H1 (cell line): ENCODE results near the gene F3. TPM values are rescaled to one million over a fixed set of nuclear protein-coding genes. Genes with fewer than 3 reads are reported as not detected.

Experiments used
- CTCF ChIA-PET: fragments of 300-600 bp; sonication (Branson Sonifier 250); formaldehyde crosslinking; loops from one replicate; lab custom pipeline; 2021; ENCODE audit not compliant: partially characterized antibody; lab: Charles Lee
- POLR2A ChIA-PET: fragments of 300-600 bp; sonication (Branson Sonifier 250); formaldehyde crosslinking; loops from one replicate; lab custom pipeline; 2021; ENCODE audit warnings: inconsistent platforms; ENCODE audit not compliant: partially characterized antibody; lab: Charles Lee
- DNase-seq, 2 experiments: peaks; one replicate each; pipeline versions ENCODE4 v3.0.0 to v3.0.0-alpha.2; 2010 to 2022; ENCODE audit warnings: low spot score in 2 of 2, low read depth in 1 of 2, mixed read lengths in 1 of 2
- FAIRE-seq: peaks from 2 replicates; lab custom pipeline; 2011; peaks lifted over from hg19 to GRCh38; lab: Jason Lieb, UNC
- H2AFZ ChIP-seq: 2 replicates; pipeline ENCODE4 v1.8.1; 2012; ENCODE audit warnings: low read length, inconsistent platforms
- H2AK5ac ChIP-seq: 2 replicates; pipeline ENCODE4 v1.6.1; 2013; ENCODE audit warnings: low read depth, low read length
- H2BK120ac ChIP-seq: replicated peaks from 2 replicates; pipeline ENCODE3; 2013; ENCODE audit warnings: low read depth, low read length, inconsistent platforms
- H2BK12ac ChIP-seq: 2 replicates; pipeline ENCODE4 v1.6.1; 2013; ENCODE audit warnings: low read depth, low read length
- H2BK15ac ChIP-seq: 2 replicates; pipeline ENCODE4 v1.6.1; 2013; ENCODE audit warnings: low read length
- H2BK20ac ChIP-seq: 2 replicates; pipeline ENCODE4 v1.6.1; 2013; ENCODE audit warnings: low read length
- H2BK5ac ChIP-seq: 2 replicates; pipeline ENCODE4 v1.6.1; 2013; ENCODE audit warnings: low read depth, low read length
- H3K14ac ChIP-seq: 2 replicates; pipeline ENCODE4 v1.6.1; 2013; ENCODE audit warnings: inconsistent platforms; ENCODE audit not compliant: insufficient read length
- H3K18ac ChIP-seq: 2 replicates; pipeline ENCODE4 v1.6.1; 2013; ENCODE audit warnings: low read length; ENCODE audit errors: extremely low read depth
- H3K23ac ChIP-seq: 2 replicates; pipeline ENCODE4 v1.6.1; 2013; ENCODE audit warnings: inconsistent platforms; ENCODE audit not compliant: insufficient read length
- H3K23me2 ChIP-seq: 2 replicates; pipeline ENCODE4 v1.6.1; 2013; ENCODE audit warnings: low read depth, low read length
- H3K27ac ChIP-seq: 2 replicates; pipeline ENCODE4 v1.6.1; 2011; ENCODE audit warnings: low read depth, low read length, inconsistent platforms
- H3K27me3 ChIP-seq, 4 experiments: replicated peaks in 1 of 4; 1 replicate in 1 of 4; 2 replicates in 3 of 4; pipeline versions ENCODE4 v1.6.1 to v1.8.1; 2011 to 2013; ENCODE audit warnings: low read length in 3 of 4, mild to moderate bottlenecking in 3 of 4, inconsistent platforms in 2 of 4, mixed read lengths in 2 of 4, moderate library complexity in 1 of 4; ENCODE audit not compliant: control insufficient read depth in 3 of 4, insufficient read depth in 3 of 4; ENCODE audit errors: extremely low read depth in 1 of 4
- H3K36me3 ChIP-seq, 4 experiments: 2 replicates each; pipeline versions ENCODE4 v1.6.1 to v1.8.1; 2011 to 2013; ENCODE audit warnings: mild to moderate bottlenecking in 4 of 4, low read length in 3 of 4, moderate library complexity in 2 of 4, control low read depth in 1 of 4, inconsistent platforms in 1 of 4; ENCODE audit not compliant: insufficient read depth in 4 of 4, control insufficient read depth in 2 of 4
- H3K4ac ChIP-seq: replicated peaks from 2 replicates; pipeline ENCODE3; 2013; ENCODE audit warnings: low read length, low read depth, mixed read lengths, inconsistent platforms; ENCODE audit not compliant: insufficient read length
- H3K4me1 ChIP-seq, 4 experiments: replicated peaks in 1 of 4; 1 replicate in 1 of 4; 2 replicates in 3 of 4; pipeline versions ENCODE4 v1.6.1 to v1.8.1; 2011 to 2013; ENCODE audit warnings: low read length in 3 of 4, inconsistent platforms in 2 of 4, mixed read lengths in 1 of 4; ENCODE audit not compliant: insufficient read depth in 4 of 4, control insufficient read depth in 3 of 4
- H3K4me2 ChIP-seq, 2 experiments: 2 replicates each; pipeline versions ENCODE4 v1.6.1 to v1.8.1; 2011 to 2013; ENCODE audit warnings: low read depth in 2 of 2, low read length in 2 of 2, control low read depth in 1 of 2, inconsistent platforms in 1 of 2, mild to moderate bottlenecking in 1 of 2; ENCODE audit not compliant: insufficient read depth in 1 of 2
- H3K4me3 ChIP-seq, 4 experiments: fragments of 200-600, 300-600 bp in 1 of 4; sonication (generic), shearing (Covaris generic), sonication (Bioruptor Twin) in 1 of 4; 2 replicates each; pipeline versions ENCODE4 v1.5.1 to v1.8.1; 2011 to 2016; ENCODE audit warnings: low read length in 4 of 4, low read depth in 3 of 4, control low read depth in 2 of 4, inconsistent platforms in 2 of 4, mild to moderate bottlenecking in 2 of 4, mixed read lengths in 1 of 4, moderate library complexity in 1 of 4; ENCODE audit not compliant: insufficient read depth in 2 of 4; ENCODE audit errors: extremely low read depth in 1 of 4
- H3K56ac ChIP-seq: replicated peaks from 2 replicates; pipeline ENCODE3; 2013; ENCODE audit warnings: low read depth, mild to moderate bottlenecking, mixed read lengths, low read length, inconsistent platforms; ENCODE audit not compliant: insufficient read length
- H3K79me1 ChIP-seq: 2 replicates; pipeline ENCODE4 v1.6.1; 2013; ENCODE audit warnings: low read depth, low read length, control low read depth
- H3K79me2 ChIP-seq, 2 experiments: 2 replicates each; pipeline versions ENCODE4 v1.6.1 to v1.8.1; 2012 to 2013; ENCODE audit warnings: low read length in 2 of 2, mild to moderate bottlenecking in 2 of 2, inconsistent platforms in 1 of 2; ENCODE audit not compliant: insufficient read depth in 2 of 2, control insufficient read depth in 1 of 2
- H3K9ac ChIP-seq, 4 experiments: replicated peaks in 1 of 4; 1 replicate in 1 of 4; 2 replicates in 3 of 4; pipeline versions ENCODE4 v1.6.1 to v1.8.1; 2011 to 2013; ENCODE audit warnings: low read depth in 3 of 4, low read length in 3 of 4, control low read depth in 2 of 4, mild to moderate bottlenecking in 2 of 4, moderate library complexity in 2 of 4, inconsistent platforms in 1 of 4; ENCODE audit errors: extremely low read depth in 1 of 4
- H3K9me3 ChIP-seq, 2 experiments: 2 replicates each; pipeline versions ENCODE4 v1.6.1 to v1.8.1; 2012 to 2013; ENCODE audit warnings: mild to moderate bottlenecking in 2 of 2, moderate library complexity in 2 of 2, control low read depth in 1 of 2, inconsistent platforms in 1 of 2, low read depth in 1 of 2, low read length in 1 of 2, mixed read lengths in 1 of 2; ENCODE audit not compliant: insufficient read depth in 2 of 2
- H4K20me1 ChIP-seq, 2 experiments: replicated peaks in 1 of 2; 2 replicates each; pipeline versions ENCODE3 to v1.8.1; 2011 to 2013; ENCODE audit warnings: inconsistent platforms in 2 of 2, low read length in 2 of 2, mild to moderate bottlenecking in 1 of 2; ENCODE audit not compliant: insufficient read depth in 2 of 2, control insufficient read depth in 1 of 2
- H4K5ac ChIP-seq: 2 replicates; pipeline ENCODE4 v1.6.1; 2013; ENCODE audit warnings: low read length, low read depth, mixed read lengths, inconsistent platforms; ENCODE audit not compliant: insufficient read length
- H4K8ac ChIP-seq: 2 replicates; pipeline ENCODE4 v1.8.0; 2013; ENCODE audit warnings: mild to moderate bottlenecking, moderate library complexity, low read length, inconsistent platforms; ENCODE audit not compliant: insufficient read depth; ENCODE audit errors: extremely low read depth
- H4K91ac ChIP-seq: replicated peaks from 2 replicates; pipeline ENCODE3; 2013; ENCODE audit warnings: low read length, mixed read lengths, inconsistent platforms; ENCODE audit not compliant: insufficient read length
- NANOG ChIP-seq: IDR thresholded peaks from 2 replicates; pipeline ENCODE4 v1.6.1; 2011; ENCODE audit warnings: low read length, low read depth, mild to moderate bottlenecking, inconsistent platforms; ENCODE audit not compliant: insufficient read depth, poor library complexity, severe bottlenecking
- SRF ChIP-seq: IDR thresholded peaks from 2 replicates; pipeline ENCODE4 v1.6.1; 2011; ENCODE audit warnings: mild to moderate bottlenecking, low read depth, low read length, moderate library complexity
- ZNF274 ChIP-seq: IDR thresholded peaks from 2 replicates; pipeline ENCODE4 v1.7.0; 2012; ENCODE audit warnings: low read length, borderline replicate concordance; ENCODE audit errors: extremely low read depth
- WGBS, 2 experiments: shearing (Covaris generic) in 1 of 2; methylation state at CpG; one replicate each; pipeline versions ENCODE4 v1.1.6 to v1.1.7; 2013 to 2015; ENCODE audit warnings: low lambda C conversion rate in 2 of 2, mixed read lengths in 2 of 2, inconsistent platforms in 1 of 2, low coverage in 1 of 2, missing lambda C conversion rate in 1 of 2; ENCODE audit not compliant: insufficient replicate concordance in 2 of 2, insufficient coverage in 1 of 2, insufficient read length in 1 of 2; ENCODE audit errors: extremely low coverage in 1 of 2, missing lambda C conversion rate in 1 of 2; 5-methylcytosine and 5-hydroxymethylcytosine counted together
- polyA plus RNA-seq, 7 experiments: library from polyadenylated mRNA; depleted of rRNA in 3 of 7; stranded (reverse) in 5 of 7; unstranded in 2 of 7; fragments of >200 nt in 5 of 7; fragments of 200-250 nt in 2 of 7; gene quantifications; 1 replicate in 5 of 7; 2 replicates in 1 of 7; 4 replicates in 1 of 7; pipeline versions ENCODE4 v1.2.1 to v1.2.3, GENCODE V29; 2011 to 2013; ENCODE audit warnings: missing spikeins in 2 of 7, mixed read lengths in 2 of 7
- total RNA-seq: library from RNA; stranded (reverse); fragmentation: NEBNext Ultra II Directional; extraction: Animal tissue kit (Norgen Biotek cat#: 25700); gene quantifications from 2 replicates; pipeline ENCODE4 v1.2.1, GENCODE V29; 2021
- TF ChIP-seq, protein P1 (sequence below): IDR thresholded peaks from 2 replicates; pipeline ENCODE4 v1.6.1; 2012; ENCODE audit warnings: low read length, inconsistent platforms
- TF ChIP-seq, protein P2 (sequence below), 3 experiments: IDR thresholded peaks; 1 replicate in 2 of 3; 2 replicates in 1 of 3; pipeline versions ENCODE4 v1.5.1 to v1.6.1; 2011; ENCODE audit warnings: low read length in 3 of 3, mild to moderate bottlenecking in 3 of 3, inconsistent platforms in 2 of 3, low read depth in 1 of 3, moderate library complexity in 1 of 3; ENCODE audit not compliant: insufficient read depth in 1 of 3; ENCODE audit errors: control extremely low read depth in 1 of 3

F3 gene
- total and polyA plus RNA-seq, 2 of the 8 experiments (the other 6 are each of a cell fraction or from before 2014, with no cell fraction given) = 2.6 to 8.6 TPM

DNA sequence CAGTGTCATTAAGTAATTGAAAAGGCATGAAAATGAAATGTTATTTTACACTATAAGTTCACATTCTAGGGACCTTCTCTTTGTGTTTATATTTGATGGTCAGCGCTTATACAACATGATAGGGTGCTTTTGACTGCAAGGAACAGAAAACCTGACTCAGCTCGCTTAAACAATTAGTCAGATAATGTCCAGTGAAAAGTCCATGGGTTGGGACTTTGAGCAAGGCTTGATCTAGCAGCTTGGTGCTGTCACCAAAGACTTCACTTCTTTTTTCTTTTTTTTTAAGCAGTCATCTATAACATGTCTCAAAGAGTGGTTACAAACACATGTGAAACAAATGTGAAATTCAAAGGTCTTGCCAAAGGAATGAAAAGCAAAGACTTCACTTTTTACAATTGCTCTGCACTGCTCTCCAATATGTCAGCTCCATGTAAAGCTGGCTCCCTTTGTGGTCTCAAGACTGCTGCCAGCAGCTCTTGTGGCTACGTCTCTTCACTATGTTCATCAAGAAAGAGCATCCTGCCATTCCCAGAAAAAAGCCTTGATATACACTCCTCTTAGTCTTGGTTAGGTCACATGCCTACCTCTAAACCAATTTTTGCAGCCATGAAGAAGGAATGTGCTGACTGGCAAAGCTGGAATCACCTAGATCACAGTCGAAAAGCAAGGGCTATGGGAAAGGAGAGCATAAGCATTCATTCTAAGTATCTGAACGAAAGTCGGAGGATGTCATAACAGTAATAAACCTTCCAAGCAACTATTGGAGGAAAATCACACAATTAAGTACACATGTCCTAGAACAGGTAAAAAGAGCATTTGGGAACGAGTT lies 15.2 kb downstream of the F3 start:
- Histone ChIP-seq H2AFZ (no peak overlapping the region), H3K4me2 (no peak overlapping the region), H3K23me2 (no peaks in the 10 kb centered on the region), H3K56ac (no peak overlapping the region), H3K4ac (no peak overlapping the region), H3K4me1 (peaks cover 0 to 7% (median 3%) of the 10 kb centered on the region in 4 experiments; a peak in 3 of 7 replicates), H3K36me3 (peaks cover 0 to 14% (median 4%) of the 10 kb centered on the region in 4 experiments; a peak in 4 of 8 replicates), H3K79me2 (no peaks in the 10 kb centered on the region), H4K91ac (no peak overlapping the region), H3K9me3 (no peaks in the 10 kb centered on the region), H2BK12ac (no peak overlapping the region), H2AK5ac (no peak overlapping the region), H3K18ac (no peak overlapping the region), H4K5ac (no peak overlapping the region), H2BK120ac (no peak overlapping the region), H4K20me1 (no peaks in the 10 kb centered on the region), H3K79me1 (no peaks in the 10 kb centered on the region; the same call in 1 of the 2 replicates), H3K27me3 (no peaks in the 10 kb centered on the region), H3K4me3 (no peak overlapping the region), H2BK20ac (no peak overlapping the region), H4K8ac (no peak overlapping the region), H3K23ac (no peak overlapping the region), H3K27ac (no peak overlapping the region), H3K9ac (no peak overlapping the region), H2BK5ac (no peak overlapping the region), H3K14ac (no peak overlapping the region), H2BK15ac (no peak overlapping the region)
- FAIRE-seq (no peak), DNase-seq (no peak)
- CTCF ChIA-PET = interaction anchor here (0.6 to 15.1 kb wide), 11 partner anchors 12 to 386 kb away, joined by 3 to 212 read pairs (median 4); partner anchors contain the start of gene F3
- WGBS, 2 experiments = 91% methylated on average over 7 of the region's 7 CpGs; no CpG with 5 or more reads in 1 of the 2 experiments
- TF ChIP-seq, protein P1, sequence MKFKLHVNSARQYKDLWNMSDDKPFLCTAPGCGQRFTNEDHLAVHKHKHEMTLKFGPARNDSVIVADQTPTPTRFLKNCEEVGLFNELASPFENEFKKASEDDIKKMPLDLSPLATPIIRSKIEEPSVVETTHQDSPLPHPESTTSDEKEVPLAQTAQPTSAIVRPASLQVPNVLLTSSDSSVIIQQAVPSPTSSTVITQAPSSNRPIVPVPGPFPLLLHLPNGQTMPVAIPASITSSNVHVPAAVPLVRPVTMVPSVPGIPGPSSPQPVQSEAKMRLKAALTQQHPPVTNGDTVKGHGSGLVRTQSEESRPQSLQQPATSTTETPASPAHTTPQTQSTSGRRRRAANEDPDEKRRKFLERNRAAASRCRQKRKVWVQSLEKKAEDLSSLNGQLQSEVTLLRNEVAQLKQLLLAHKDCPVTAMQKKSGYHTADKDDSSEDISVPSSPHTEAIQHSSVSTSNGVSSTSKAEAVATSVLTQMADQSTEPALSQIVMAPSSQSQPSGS = no peak
- TF ChIP-seq ZNF274 (no peak), SRF (no peak), NANOG (no peak)
- TF ChIP-seq, protein P2, sequence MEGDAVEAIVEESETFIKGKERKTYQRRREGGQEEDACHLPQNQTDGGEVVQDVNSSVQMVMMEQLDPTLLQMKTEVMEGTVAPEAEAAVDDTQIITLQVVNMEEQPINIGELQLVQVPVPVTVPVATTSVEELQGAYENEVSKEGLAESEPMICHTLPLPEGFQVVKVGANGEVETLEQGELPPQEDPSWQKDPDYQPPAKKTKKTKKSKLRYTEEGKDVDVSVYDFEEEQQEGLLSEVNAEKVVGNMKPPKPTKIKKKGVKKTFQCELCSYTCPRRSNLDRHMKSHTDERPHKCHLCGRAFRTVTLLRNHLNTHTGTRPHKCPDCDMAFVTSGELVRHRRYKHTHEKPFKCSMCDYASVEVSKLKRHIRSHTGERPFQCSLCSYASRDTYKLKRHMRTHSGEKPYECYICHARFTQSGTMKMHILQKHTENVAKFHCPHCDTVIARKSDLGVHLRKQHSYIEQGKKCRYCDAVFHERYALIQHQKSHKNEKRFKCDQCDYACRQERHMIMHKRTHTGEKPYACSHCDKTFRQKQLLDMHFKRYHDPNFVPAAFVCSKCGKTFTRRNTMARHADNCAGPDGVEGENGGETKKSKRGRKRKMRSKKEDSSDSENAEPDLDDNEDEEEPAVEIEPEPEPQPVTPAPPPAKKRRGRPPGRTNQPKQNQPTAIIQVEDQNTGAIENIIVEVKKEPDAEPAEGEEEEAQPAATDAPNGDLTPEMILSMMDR (IDR thresholded peaks at IDR 0.05; ENCODE audit: control extremely low read depth in 1 of 3, insufficient read depth in 1 of 3, low read depth in 1 of 3, low read length in 3 of 3) = no peak
- POLR2A ChIA-PET = interaction anchor here (1.0 to 4.2 kb wide), 2 partner anchors 15 to 276 kb away, joined by 3 to 24 read pairs; partner anchors contain the start of gene F3
